ENCODE data around the gene PRG3.
A peak's percentile ranks its signal among the peaks of the same experiment; 100 is the strongest.

Gene PRG3, protein sequence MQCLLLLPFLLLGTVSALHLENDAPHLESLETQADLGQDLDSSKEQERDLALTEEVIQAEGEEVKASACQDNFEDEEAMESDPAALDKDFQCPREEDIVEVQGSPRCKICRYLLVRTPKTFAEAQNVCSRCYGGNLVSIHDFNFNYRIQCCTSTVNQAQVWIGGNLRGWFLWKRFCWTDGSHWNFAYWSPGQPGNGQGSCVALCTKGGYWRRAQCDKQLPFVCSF

DNA sequence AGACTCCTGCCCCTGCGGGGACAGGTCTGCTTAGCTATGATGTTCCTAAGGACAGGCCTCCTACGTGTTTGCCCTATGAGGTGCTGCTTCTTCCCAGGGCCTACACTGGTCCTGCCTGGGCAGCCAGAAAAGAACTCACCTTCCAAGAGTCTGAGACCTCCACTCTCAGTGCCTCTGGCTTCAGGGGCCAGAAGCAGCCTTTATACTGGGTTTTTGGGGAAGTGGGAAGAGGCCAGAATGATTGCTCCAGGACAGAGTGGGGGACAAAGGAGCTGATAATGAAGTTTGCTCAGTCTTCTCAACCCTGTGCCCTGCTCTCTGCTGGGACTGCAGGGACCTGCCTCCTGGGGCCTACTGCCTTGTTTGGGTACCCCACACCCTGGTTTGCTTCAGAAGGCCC, at the start of gene PRG3:
Gene PRG3, minus strand, starts transcription at position 176 of the 400 bp plus-strand sequence. CDS start 442 bp downstream, outside the sequence.
- no peak for DNase-seq (ENCODE audit: low read depth)

DNA sequence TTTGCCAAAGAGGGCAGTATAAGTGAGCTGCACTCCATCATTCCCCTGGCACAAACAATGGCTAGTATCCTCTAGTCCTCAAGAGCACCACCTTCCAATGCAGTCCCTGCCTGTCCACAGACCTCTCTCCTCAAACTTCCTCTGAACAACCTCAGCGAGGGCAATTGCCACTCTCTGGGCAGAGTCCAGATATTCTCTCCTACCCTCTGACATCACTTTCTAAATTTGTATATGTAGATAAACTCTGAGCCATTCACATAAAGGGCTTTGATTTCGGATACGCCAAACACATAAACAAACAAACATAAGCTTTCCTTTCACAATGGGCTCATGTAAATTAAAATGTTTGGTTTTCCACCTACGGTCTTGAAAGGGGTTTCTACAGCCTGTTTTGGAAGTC, 49.0 kb upstream of the PRG3 start:
- no peak for DNase-seq (ENCODE audit: low read depth)

DNA sequence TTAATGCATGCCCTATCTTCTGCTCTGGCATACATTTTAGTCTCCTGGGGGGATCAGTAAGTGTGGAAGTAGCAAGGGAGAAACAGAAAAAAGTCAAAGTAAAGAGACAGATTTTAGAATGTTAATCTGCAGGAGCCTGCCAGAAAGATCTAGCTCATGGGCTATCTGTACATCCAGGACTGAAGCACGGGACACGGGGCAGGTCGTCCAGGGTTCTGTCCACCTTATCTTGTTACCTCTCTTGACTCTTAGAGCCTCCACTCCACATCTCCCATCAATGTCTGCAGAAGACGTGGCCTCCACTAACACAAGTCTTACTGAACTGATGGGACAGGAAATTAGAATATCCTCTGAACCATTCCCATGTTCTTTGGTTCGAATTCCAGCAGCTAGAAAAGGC, 47.7 kb upstream of the PRG3 start:
- no peak for DNase-seq (ENCODE audit: low read depth)

DNA sequence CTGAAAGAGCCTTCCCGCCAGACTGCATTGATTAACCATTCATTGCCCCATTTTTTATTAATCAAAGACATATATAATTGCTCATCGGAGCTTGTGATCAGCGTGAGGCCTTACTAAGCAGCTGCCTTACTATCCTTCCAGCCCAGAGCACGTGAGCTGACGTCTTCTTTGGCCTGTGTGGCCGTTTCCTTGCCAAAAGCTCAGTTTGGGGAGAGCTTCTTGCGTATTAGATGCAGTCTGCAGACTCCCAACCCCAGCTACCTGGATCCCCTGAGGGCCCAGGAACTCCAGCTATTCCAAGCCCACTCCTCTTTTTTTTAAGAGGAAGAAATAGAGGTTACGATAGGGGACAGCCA, 46.8 kb upstream of the PRG3 start:
- no peak for DNase-seq (ENCODE audit: low read depth)

DNA sequence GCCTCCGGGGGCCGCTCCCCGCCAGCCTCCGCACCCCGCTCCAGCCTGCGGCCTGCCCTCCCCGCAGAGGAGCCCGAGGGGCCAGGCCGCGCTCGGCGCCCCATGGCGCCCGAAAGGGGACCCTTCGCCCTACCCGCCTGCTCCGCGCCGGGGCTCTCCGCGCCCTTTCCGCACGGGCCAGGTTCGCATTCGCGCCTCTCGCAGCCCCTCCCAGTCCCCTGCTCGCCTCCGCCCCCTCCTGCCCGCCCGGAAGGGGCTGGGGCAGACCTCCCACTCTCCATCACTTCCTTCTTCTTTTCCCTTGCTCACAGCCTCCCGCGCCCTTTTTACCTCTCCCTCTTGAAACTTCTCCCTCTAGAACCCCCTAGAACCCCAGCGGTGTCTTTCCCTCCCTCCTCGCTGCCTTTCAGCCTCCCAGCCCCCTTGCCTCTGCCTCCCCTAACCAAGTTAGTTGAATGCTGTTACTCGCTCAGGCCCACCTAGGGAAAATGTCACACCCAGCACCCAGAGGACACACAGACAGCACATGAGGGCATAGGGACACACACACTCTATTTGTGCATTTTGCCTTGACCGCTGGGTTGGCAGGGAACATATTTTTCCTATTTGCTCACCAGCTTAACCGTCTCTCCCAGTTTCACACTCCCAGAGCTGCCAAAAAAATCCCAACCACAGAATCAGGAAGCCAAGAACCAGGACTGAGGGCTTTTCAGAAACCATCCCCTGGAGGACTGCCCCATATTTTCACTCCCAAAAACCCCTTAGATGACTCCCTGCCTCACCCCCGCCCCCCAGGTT, 46.2 kb upstream of the PRG3 start, which contains the start of gene SLC43A3:
Gene SLC43A3, minus strand, starts transcription at position 193 of the 798 bp plus-strand sequence. CDS start 949 bp downstream, outside the sequence.
- DNase-seq (ENCODE audit: low read depth) = peak; percentile 49

DNA sequence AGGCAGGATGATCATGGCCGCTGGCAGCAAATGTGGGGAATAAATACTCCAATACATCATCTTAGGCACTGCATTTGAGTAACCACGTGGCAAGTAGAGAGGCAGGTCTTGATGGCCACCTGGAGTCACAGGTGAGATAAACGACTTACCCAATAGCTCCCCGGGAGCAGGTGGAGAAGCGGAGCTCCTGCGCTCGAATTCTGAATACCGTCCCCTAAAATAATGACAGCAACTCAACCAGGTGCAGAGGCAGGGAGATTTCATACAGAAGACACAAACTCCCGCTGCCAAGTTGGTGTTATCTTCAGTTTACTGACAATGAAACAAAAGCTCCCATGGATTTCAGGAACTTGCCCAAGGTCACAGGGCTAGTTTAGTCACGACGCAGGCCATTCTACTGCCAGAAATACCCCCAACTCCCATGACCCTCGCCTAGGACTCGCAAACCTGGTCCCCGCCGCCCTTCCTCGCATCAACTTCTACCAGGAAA, 45.5 kb upstream of the PRG3 start:
- DNase-seq (ENCODE audit: low read depth) = no peak

DNA sequence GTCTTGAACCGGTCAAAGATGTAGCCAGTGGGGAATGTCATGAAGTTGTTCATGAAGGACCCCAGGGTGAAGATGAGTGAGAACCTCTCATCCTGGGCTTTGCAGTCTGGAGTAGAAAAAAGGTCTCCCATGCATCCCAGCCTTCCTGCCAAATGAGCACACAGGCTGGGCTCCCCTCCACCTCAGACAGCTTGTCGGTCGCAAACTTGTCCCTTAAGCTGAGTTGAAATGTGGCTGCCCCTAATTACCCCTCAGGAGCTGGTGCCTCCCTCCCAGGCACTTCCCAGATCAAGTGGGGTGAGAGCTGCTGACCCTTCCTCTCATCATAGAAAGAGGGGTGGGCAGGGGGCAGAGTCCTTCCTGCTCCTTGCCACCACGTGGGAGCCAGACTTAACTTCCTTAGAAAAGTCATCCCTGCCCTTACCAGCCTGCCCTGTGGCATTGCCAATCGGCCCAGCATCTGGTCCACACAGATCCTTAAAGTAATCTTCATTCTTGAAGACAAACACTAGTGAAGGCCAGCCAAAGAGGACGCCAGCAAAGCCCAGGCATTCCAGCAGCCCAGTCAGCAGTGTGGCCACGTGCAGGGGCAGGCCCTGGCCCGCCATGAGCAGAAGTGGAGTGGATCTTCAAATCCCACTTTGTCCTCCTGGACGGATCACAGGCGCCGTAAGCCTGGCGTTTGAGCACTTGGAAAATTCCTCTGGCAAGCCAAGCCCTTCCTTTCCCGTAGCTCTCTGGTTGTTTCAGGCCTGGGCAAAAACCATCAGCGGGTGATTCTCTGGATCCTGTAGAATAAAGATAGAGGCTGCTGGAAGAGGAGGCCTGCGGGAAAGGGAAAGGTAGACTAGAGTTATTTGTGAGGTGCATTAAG, 44.9 kb upstream of the PRG3 start:
- DNase-seq (ENCODE audit: low read depth) = no peak

DNA sequence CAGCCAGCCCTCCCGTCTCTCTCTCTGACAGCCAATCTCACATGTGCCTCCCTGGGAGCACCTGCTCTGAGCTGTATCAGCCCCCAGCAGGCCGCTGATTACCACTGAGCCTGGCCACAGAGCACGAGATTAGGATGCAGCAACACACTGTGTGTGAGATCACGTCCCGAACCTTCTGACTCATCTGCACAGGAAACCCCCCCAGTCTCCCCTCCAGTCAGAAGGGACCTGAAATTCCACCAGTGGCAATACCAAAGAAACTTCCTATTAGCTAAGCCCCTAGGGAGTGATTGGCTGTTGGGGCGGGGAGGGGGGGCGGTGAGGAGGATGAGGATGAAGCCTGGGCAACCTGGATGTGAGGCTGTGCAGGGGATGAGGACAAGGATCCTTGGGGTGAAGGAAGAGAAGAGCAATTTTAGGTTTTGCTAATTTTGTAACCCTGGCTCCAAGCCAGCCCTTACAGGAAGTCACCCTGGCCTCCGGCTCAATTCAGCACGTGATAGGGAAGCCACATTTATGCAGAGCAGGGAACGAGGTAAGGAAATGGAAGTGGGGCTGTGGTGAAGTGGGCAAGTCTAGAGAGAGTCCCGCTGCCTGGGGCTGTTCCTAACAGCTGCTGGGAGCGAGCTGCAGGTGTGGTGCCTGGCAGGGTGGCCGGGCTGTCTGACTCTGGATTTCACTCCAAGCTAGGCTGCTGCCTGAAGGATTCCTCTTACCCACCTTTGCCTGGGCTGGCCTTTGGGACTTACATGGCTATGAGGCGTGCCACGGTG, 44.0 kb upstream of the PRG3 start:
- DNase-seq (ENCODE audit: low read depth) = peak; percentile 74

DNA sequence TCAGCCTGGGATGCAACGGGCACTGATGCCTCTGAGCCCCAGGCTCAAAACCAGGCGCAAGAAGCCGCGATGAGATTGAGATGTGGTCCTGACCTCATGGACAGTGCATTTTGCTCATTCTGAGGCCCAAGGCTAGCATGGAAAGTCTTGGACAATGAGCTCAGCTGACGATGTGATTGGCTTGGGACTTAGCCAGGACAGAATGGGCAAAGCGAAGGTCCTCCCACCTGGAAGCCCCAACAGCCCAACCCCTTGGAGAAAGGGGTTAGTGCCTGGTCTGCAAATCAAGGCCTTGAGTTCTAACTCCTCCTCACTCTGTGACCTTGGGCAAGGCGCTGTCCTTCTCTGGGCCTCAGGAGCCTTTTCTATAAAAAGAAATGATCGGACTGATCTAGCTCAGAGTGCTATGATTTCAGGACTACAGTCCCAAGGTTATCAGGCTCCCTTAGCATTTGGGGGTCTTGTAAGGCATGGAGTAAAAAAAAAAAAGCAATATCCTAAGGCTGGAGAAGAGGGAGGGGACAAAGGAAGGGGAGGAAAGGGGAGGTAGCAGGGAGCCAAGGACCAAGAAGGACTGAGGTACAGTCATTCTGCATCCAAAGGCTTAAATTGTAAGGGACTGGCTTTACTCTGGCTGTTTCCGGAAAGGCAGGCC, 43.3 kb upstream of the PRG3 start:
- DNase-seq (ENCODE audit: low read depth) = no peak

DNA sequence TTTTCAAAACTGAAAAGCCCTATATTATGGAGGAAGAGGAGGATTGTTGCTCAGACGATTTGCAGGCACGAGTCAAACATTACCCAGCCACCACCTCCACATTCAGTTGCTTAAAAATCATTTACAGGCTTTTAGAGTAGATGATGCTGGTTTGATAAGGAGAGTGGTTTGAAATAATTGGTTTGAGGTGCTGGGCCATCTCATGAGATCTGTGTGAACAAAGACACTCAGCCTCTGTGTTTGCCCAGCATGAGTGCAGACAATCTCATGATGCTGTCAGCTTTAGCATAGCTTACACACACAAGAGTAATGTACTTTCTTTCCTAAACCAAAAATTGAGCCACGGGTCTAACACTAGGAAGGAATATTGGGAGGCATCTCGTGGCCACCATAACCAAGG, 41.7 kb upstream of the PRG3 start:
- no peak for DNase-seq (ENCODE audit: low read depth)

DNA sequence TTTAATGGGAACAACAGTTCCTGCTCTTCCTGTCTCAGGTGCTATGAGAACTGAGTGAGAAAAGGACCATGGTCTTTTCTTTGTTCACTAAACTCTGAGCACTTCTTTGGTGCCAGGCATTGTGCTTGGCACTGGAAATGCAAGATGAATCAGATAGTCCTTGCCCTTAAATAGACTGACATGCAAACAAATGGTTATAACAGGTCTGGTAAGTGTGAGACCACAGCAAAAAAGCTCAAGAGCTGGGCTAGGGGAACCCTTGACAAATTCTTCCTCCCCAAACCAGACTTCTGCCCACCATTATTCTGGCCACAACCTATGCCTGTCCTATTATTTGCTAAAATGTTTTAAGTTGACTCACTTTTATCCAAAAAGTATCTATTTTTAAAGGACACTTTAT, 40.9 kb upstream of the PRG3 start:
- DNase-seq (ENCODE audit: low read depth) = no peak

DNA sequence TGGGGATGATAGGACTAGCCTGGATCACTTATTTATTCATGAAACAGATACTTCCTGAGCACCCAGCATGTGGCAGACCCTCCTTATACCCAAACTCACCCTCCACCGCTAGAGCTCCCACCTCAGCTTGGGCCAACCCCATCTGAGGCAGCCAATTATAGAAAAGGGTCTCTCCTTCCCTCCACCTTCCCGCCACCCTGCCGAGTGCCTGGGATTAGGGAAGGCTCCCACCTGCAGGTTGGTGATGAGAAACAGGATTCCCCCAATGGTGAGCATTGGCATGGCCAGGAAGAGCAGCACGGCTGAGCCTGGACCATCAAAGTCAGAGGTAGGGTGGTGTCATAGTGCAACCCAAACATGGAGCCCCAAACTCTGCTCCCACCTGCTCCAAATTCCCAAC, 40.1 kb upstream of the PRG3 start:
- DNase-seq (ENCODE audit: low read depth) = no peak

DNA sequence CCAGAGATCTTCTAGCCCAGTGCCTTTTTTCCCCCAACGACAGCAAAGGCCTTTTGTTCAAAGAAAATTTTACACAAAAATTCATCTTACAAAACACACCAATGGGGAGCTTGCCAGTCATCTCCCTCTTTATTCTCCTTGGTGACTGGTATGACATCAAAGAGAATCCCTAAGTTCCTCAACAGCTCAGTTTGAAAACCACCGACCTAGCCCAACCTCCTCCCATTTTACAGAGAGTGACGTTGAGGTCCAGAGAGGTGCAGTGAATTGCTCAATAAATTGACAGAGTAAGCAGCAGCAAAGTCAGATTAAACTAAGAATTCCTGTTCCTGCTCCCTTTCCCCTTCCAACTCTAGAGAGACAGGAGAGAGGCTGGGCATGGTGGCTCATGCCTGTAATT, 38.2 kb upstream of the PRG3 start:
- DNase-seq (ENCODE audit: low read depth) = no peak

DNA sequence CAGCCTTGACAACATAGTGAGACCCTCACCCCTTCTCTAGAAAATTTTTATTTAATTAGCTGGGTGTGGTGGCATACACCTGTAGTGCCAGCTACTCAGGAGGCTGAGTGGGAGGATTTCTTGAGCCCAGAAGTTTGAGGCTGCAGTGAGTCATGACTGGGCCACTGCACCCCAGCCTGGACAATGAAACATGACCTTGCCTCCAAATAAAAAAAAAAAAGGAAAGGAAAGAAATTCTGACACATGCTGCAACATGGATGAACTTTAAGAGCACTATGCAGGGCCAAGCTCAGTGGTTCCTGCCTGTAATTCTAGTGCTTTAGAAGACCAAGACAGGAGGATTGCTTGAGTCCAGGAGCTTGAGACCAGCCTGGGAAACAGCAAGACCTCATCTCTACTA, 37.2 kb upstream of the PRG3 start:
- DNase-seq (ENCODE audit: low read depth) = no peak

DNA sequence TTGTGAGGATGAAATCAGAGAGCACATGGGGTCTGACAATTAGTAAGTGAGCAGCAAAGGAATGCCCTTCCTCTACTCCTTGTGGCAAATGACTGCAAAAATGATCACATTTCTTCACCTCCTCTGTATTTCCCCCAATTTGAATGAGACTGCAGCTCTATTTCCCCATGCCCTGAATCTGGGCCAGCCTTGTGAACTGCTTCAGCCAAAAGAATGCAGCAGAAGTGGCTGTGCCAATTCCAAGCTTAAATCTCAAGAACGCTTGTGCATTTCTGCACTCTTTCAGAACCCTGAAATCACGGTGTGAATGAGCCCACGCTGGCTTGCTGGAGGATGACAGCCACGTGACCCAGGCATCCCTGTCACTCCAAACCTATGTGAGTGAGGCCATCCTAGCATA, 36.1 kb upstream of the PRG3 start:
- DNase-seq (ENCODE audit: low read depth) = no peak

DNA sequence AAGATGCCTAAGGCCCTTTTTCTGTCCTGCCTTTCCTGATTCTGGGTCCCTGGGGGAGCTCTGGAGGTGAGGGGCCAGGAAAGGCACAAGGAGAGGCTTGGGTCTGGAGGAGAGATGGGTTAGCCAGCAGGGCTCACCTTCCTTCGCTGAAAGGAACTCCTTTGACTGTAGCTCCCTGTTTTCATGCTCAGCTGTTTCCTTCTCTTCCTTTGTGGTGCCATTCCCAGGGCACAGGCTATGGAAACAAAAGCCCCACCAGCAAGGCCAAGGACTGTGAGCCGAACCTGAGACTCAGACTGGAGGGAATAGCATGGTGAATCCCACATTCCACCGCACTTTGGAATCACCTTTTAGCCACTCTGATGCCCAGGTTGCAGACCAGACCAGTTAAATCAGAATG, 35.5 kb upstream of the PRG3 start:
- DNase-seq (ENCODE audit: low read depth) = no peak

DNA sequence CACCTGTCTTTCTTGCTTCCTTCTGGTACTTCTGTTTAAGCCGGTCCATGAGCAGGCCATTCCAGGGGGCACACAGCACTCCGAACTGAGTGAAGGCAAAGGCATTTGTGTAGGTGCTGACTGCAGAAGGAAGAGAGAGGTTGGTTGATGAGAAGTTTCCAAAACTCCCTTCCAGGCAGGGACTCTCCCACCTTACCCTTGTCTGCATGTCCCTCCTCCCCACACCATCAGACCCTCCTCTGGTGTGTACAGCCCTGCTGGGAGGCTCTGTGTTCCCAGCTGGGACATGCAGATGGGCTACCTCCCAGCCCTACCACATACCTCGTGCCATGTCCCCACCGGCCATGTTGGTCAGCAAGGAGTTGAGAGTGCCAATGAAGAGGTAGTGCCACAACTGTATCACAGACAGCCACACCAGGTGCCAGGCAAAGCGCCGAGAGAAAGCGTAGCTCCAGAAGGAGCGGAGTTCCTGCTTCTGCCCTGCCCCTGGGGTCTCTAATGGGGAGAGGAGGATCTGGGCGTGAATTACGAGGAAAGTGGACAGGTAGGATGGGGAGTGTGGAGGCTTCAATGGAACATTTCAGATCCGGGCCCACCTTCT, 33.8 kb upstream of the PRG3 start:
- no peak for DNase-seq (ENCODE audit: low read depth)

DNA sequence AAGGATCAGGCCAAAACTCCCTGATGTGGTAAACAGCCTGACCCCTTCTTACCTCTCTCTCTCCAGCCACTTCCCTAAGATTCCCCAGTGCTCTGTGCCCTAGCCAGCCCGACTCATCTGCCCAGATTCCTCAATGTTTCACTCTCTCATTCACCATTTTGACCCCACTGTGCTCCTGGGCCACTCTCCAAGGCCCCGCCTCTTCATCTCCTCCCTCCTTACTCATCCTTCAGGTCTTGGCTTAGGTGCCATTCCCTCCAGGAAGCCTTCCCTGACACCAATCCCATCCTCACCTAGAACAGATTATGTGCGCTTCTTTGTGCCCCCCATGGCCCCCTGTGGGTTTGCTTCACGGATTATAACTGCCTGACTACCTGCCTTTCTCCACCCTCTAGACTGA, 32.7 kb upstream of the PRG3 start:
- no peak for DNase-seq (ENCODE audit: low read depth)

DNA sequence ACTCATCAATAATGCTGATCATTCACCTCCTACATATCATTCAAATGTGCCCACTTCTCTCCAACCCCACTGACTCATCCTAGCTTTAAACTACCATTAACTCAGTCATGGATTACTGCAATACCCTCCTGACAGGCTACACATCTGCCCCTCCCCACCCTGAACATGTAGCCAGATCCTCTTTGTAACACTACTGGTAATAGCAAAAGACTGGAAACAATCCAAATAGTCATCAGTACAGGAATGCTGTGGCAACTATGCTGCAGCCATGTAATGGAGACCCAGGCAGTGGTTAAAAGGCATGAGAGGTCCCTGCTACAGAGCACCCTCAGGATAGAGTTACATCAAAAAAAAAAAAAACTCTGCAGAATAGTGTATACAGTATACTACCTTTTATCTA, 29.3 kb upstream of the PRG3 start:
- DNase-seq (ENCODE audit: low read depth) = peak; percentile 70

DNA sequence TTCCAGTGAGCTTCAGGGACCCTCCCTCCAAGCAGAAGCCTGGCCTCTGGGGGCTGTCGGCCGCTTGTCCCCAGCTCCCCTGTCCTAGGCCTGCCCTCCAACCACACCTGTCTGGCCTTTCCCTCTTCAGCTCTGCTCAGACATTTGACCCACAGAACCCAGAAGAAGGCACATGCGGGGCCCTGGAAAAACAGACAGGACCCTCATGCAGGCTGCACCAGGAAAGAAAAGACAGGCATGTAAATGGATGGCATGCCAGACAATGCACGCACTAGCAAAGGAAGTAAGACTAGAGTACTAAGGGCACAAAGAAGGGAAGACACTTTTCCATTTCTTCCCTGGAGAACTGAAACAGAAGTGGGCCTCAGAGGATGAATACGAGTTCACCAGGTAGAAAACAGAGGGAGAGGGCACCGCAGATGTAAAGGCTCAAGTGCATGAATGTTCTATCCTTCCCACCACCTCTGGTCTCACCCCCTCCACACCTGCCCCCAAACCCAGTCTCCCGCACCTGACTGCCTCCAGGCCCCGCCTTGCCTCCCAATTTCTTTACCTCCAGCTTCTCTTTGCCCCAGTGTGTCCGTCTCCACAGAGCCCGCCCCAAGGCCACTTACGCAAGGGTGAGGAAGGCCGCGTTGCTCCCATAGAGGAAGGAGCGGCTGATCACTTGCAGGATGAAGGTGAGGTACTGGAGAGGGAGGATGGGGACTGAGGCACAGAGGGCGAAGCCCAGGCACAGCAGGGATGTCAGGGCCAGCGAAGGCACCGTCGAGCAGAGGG, 28.6 kb upstream of the PRG3 start:
- no peak for DNase-seq (ENCODE audit: low read depth)
